Activated CD4-positive, alpha-beta T cell treated with anti-CD3 and anti-CD28 coated beads for 48 hours (primary cell): ENCODE measurements around the gene SNRPA.
A peak's percentile ranks its signal among the peaks of the same experiment; 100 is the strongest.
"Not testable (repeated sequence)": the region's sequence is repeated elsewhere in the genome, so short reads cannot be mapped to it uniquely, and the experiment has no call there.

Experiments used
- DNase-seq: peaks from one replicate; pipeline ENCODE4 v3.0.0-alpha.2; 2020

Gene SNRPA

GRCh38 chr19:40777937-40778705, 27.1 kb downstream of the SNRPA start, which contains the start of gene RAB4B:
Gene RAB4B (plus strand): TSS chr19:40778247. CDS start chr19:40778376, 129 bp downstream.
- DNase-seq: peak; percentile 100

DNA sequence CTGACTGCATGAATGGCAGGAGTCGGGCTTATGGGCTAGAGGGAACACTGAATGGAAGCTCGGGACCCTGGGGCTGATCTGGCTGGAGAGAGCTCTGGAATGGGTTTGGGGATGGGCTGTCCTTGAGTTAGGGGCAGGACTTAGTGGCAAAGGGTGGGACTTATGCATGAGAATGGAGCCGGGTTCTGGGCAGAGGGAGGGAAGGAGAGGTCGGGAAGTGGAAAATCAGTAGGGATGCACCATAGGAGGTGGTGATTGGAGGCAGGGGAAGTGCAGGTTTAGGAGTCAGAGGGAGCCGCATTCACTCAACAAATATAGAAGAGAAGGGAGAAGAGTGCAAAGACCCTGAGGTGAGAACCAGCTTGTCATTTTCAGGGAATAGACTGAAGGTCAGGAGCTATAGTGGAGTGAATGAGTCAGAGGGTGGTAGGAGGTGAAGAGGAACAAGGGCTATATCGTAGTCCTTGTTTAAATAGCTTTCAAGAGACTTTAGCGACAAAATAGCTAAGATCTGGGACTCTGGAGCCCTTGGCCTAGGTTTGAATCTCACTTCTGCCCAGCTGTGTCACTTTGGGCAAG, 27.8 kb downstream of the SNRPA start:
- no peak for DNase-seq

GRCh38 chr19:40780582-40780981, 29.6 kb downstream of the SNRPA start:
- no peak for DNase-seq

DNA sequence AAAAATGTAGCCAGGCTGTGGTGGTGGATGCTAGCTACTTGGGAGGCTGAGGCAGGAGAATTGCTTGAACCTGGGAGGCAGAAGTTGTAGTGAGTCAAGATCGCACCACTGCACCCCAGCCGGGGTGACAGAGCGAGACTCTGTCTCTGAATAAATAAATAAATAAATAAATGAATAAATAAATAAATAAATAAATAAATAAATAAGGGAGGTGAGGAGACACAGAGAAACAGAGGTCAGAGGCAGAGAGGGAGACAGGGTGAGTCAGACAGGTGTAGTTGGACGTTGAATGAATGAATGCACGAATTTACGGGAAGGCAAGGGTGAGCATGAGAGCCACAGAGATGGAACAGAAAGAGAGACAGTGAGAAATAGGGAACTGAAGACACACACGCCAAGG, 30.1 kb downstream of the SNRPA start:
- DNase-seq: no peak

- DNase-seq: no peak
These were observed 32.7 kb downstream of the SNRPA start for GRCh38 chr19:40783711-40784110.

- DNase-seq: not testable (repeated sequence)
These were observed 33.1 kb downstream of the SNRPA start for GRCh38 chr19:40784146-40784545.

DNA sequence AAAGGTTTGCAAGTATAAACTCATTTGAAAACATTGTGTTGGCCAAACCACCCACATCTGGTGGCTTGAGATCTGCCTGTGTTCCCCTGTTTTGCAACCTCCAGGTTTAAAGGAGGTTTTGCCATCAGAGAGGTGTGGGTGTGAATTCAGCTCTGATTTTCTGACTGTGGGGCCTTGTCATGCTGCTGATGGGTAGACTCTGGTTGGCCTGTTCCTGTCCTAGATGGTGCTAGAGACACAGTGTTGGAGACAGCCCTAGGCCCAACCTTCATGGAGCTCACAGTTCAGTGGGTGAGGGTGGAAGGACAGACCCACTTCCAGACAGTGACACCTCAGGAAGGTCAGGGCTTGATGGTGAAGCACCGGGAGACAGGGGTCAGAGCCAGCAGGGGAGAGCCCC, 34.5 kb downstream of the SNRPA start:
- DNase-seq: no peak

DNA sequence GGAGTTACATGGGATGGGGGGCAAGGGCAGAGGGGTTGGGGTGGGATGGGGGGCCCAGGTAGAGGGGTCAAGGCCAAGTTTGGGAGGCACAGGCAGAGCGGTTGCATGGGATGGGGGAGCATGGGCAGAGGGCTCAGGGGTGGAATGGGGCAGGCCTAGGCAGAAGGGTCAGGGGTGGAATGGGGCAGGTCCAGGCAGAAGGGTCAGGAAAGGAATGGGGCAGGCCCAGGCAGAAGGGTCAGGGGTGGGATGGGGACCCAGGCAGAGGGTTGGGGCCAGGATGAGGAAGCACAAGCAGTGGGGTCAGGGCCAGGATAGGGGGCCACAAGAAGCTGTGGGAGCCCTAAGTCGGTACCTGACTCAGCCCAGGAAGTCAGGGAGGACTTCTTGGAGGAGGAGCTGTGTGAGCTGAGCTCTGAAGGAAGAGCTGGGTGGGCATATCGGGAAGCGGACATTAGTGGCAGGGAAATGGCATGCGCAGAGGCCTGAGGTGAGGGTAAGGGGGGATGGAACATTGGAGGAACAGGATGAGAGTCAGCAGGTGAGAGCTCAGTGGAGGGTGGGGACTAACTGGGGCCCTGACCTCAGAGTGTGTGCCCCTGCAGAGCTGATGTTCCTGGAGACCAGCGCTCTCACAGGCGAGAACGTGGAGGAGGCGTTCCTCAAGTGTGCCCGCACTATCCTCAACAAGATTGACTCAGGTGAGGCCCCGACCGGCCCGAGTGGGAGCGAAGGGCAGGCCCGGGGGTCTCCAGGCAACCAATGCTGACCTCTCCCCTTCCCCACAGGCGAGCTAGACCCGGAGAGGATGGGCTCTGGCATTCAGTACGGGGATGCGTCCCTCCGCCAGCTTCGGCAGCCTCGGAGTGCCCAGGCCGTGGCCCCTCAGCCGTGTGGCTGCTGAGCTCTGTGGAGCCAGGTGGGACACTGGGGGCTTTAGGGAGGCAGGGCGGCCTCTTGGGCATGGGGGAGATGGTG, 35.3 kb downstream of the SNRPA start:
- no peak for DNase-seq

- DNase-seq: no peak
These were observed 40.3 kb downstream of the SNRPA start for GRCh38 chr19:40791349-40791748.

GRCh38 chr19:40791996-40792395, 41.0 kb downstream of the SNRPA start:
- DNase-seq: no peak

DNA sequence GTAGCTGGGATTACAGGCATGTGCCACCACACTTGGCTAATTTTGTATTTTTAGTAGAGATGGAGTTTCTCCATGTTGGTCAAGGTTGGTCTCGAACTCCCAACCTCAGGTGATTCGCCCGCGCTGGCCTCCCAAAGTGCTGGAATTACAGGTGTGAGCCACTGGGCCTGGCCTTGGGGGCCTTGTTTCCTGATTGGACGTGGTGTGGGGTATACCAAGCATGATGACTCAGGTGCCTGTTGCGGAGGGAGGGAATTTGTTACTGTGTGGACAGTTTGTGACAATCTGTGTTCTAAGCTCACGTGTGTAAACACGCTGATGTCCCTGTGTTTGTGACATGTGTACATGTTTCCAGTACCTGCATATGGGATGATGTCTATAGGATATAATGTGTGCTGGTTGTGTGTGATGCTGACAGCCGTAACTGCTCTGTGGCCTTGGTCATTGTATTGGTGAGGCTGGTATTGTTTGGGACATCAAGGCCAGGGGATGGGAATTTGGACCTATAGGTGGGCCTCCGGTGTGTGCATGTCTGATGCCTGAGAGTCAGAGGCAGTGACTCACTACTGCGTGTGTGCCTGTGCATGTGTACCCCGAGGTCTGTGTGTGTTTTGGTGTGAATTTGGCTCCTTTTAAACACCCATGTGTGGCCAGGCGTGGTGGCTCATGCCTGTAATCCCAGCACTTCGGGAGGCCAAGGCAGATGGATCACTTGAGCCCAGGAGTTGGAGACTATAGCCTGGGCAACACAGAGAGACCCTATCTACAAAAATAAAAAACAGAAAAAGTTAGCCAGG, 46.4 kb downstream of the SNRPA start:
- DNase-seq: no peak

- peak; percentile 78 for DNase-seq
These were observed 47.1 kb downstream of the SNRPA start for GRCh38 chr19:40797963-40798682.

GRCh38 chr19:40798683-40799557, 47.9 kb downstream of the SNRPA start, which contains the start of gene EGLN2:
Gene EGLN2 (plus strand): TSS chr19:40799191. CDS start chr19:40800573, 1,382 bp downstream.
- DNase-seq: peak; percentile 100

- peak; percentile 40 for DNase-seq
These were observed 48.7 kb downstream of the SNRPA start for GRCh38 chr19:40799558-40800338.

DNA sequence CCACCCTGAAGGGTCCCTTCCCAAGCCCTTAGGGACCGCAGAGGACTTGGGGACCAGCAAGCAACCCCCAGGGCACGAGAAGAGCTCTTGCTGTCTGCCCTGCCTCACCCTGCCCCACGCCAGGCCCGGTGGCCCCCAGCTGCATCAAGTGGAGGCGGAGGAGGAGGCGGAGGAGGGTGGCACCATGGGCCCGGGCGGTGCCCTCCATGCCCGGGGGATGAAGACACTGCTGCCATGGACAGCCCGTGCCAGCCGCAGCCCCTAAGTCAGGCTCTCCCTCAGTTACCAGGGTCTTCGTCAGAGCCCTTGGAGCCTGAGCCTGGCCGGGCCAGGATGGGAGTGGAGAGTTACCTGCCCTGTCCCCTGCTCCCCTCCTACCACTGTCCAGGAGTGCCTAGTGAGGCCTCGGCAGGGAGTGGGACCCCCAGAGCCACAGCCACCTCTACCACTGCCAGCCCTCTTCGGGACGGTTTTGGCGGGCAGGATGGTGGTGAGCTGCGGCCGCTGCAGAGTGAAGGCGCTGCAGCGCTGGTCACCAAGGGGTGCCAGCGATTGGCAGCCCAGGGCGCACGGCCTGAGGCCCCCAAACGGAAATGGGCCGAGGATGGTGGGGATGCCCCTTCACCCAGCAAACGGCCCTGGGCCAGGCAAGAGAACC, 49.5 kb downstream of the SNRPA start:
- no peak for DNase-seq

- no peak for DNase-seq
These were observed 50.0 kb downstream of the SNRPA start for GRCh38 chr19:40800997-40801377.

GRCh38 chr19:40801426-40802299, 50.7 kb downstream of the SNRPA start:
- DNase-seq: no peak
